HL-60/S4 treated with retinoic acid at 250 ng/mL for 4 days and 3 days (cell line): ENCODE results near the gene FBLIM1.

Experiments
- in situ Hi-C: fragments of 300-500 bp; cut with MboI; formaldehyde crosslinking; loops from 2 replicates; pipeline ENCODE4 v1.7.0; 2022; ENCODE audit warnings: low sequenced_read_pairs

The FBLIM1 gene

DNA sequence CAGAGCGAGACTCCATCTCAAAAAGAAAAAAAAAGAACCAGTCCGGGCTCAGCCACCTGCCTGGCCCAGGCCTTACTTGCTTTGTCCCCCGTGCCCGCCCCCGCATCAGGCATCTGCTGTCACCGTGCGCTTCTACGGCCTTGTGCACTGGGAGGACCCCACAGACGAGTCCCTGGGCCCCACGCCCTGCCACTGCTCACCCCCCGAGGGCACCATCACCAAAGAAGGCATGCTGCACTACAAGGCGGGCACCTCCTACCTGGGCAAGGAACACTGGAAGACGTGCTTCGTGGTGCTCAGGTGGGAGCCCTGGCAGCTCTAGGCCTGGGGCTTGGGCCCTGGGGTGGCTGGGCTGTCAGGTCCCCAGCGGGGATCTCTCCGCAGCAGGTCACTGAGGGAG, 28.2 kb upstream of the FBLIM1 start:
- in situ Hi-C loops: no loop called here

DNA sequence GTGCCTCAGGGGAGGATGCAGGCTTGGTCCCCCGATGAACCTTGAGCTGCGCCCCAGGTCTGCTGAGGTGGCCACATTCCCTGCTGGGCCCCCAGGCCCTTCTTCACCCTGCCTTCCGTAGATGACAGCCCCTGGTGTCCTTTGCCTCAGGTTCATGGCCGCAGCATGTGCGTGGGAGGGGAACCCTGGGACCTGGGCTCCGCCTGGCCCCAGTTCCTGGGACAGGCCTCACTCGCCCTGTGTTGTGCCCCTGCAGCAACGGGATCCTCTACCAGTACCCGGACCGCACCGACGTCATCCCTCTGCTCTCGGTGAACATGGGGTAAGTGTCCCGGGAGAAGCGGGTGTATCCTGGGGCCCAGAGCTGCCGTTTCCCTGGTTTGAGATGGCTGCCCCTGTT, 27.7 kb upstream of the FBLIM1 start:
- in situ Hi-C loops: no loop called here

DNA sequence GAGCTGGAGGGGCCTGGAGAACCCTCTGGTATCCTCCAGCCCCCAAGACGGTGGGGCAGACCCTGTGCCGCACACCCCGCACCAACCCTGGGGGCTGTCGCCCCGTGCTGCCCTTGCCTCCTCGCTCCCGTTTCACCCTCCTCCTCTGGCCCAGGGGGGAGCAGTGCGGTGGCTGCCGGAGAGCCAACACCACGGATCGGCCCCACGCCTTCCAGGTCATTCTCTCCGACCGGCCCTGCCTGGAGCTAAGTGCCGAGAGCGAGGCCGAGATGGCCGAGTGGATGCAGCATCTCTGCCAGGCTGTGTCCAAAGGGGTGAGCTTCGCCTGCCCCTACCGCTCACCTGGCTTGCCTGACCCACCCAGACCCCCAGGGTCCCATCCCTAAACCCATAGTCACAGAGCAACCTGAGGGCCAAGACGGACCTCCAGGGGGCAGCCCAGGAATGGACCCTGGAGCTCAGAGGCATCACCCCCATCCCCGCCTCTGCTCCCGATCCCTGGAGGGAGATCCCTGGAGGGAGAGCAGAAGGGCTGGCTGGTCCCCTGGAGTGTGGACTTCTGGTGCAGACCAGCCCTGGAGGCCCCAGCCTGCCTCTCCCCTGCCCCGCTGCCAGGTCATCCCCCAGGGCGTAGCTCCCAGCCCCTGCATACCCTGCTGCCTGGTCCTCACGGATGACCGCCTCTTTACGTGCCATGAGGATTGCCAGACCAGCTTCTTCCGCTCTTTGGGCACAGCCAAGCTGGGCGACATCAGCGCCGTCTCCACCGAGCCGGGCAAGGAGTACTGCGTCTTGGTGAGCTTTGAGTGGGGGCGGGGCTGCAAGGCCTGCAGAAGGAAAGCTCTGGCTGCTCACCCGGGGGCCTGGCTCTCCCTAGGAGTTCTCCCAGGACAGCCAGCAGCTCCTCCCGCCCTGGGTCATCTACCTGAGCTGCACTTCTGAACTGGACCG, 26.6 kb upstream of the FBLIM1 start:
- in situ Hi-C loops: no loop called here

DNA sequence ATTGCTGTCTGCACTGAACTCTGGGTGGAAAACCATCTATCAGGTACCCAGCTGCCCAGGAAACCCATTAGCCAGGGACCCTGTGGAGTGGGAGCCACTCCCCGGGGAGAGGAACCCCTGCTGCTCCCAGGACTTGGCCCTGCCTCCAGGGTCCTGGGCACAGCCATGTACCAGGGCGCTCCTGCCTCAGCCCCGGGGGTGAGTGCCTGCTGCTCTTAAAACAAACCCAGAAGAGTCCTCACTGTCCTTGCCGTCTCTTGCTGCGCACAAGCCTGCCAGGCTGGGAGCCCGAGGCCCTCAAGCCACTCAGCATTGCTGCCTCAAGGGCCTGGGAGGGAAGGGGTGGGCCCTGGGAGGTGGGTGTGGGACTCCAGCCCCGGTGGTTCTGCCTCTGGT, 25.9 kb upstream of the FBLIM1 start:
- in situ Hi-C loops: no loop called here

DNA sequence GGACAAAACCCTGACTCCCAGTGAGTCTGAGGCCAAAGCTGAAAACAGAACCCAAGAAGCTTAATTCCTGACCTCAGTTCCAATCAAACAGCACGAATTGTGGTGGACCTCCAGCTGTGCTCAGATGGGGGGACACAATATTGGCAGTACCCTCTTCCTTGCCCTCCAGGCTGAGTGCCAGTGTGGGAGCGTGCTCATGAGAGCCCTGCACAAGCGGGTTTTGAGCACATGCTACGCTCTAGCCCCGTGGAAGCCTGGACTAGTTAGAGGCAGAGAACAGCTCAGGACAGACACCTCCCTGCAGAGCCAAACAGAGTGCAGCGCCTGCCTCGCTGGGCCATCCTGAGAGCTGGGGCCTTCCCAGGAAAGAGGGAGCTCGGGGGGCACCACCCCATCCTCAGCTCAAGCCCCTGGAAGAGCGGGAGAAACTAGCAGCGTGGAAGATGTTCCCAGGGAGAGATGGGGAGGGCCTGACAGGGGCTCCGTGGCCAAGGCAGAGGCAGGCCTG, 25.3 kb upstream of the FBLIM1 start:
- in situ Hi-C loops: no loop called here

DNA sequence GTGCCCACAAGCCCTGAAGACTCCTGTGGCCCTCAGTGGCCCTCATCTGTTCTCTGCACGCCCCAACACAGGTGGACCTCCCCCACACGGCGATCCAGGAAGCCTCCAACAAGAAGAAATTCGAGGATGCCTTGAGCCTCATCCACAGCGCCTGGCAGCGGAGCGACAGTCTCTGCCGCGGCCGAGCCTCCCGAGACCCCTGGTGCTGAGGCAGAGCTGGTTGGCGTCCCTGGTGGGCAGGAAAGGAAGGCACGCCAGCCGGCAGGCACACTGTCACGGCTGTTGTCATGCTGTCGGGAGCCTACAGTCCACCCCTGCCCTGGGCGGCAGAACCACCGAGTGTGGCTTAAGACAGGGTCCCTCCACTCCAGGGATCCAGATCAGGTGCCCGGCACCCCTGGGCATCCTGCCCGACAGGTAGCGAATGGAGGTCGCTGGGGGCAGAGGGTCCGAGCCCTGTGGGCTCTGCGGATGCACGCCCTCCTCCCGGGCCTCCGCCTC, 24.8 kb upstream of the FBLIM1 start:
- in situ Hi-C loops: no loop called here

DNA sequence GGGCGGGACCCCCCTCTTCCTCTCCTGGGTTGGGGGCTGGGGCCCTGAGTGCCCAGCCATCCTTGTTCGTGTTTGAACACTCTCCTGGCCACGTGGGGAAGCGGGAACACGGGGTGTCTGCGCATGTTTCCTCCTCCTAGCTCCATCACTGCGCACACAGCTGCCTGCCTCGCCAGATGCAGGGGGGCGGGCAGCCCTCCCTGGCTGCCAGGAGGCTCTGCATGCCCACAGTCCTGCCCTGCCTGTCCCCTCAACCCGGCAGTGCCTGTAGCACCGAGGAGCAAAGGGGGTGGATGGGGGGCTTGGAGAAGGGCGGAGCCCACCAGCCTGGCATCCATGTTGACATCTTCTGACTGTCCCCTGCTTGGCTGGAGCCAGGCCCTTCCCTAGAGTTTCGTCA, 24.3 kb upstream of the FBLIM1 start:
- in situ Hi-C loops: no loop called here

DNA sequence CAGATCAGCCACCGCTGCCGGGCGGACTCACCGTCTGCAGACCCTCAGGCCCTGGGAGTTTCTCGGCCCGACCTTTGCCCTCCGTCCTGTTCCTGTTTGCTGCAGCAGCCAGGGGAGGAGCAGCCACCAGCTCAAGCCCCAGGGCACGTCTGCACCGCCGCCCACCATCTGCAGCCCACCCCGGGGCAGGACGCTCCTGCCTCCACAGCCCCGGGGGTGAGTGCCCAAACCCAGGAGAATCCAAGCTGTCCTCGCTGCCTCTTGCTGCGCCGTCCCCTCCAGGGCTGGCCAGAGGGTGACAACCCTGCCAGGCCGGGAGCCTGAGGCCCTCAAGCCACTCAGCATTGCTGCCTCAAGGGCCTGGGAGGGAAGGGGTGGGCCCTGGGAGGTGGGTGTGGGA, 23.7 kb upstream of the FBLIM1 start:
- in situ Hi-C loops: no loop called here

DNA sequence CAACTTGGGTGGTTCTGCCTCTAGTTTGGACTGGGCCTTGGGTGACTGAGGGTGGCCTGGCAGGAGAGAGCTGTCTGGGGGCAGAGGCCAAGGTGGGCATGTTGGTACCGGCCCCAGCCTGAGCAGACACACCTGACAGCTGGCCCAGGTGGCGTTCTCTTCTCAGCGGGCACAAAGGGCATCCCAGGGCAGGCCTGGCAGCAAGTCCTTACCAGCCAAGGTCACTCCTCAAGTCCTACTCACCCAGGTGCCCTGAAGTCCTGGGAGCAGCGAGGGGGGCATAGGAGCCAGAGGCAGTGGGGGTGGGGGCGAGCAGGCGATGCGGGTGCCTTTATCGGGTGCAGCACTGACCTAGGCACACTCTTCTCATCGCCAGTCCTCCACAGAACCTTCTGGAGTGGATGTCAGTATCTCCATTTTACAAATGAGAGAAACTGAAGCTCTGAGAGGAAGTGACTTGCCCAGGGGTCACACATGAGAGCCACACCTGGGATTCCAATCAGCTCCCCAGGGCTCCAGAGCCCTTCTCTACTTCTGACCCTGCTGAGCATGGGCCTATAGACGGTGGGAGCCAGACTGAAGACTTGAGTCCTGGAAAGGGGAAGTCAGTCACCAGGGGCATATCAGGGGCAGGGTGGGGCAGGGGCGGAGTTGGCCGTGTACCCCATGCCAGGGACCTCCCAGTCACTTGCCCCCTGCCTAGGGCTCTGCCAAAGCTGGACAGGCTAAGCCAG, 23.1 kb upstream of the FBLIM1 start:
- in situ Hi-C loops: no loop called here

DNA sequence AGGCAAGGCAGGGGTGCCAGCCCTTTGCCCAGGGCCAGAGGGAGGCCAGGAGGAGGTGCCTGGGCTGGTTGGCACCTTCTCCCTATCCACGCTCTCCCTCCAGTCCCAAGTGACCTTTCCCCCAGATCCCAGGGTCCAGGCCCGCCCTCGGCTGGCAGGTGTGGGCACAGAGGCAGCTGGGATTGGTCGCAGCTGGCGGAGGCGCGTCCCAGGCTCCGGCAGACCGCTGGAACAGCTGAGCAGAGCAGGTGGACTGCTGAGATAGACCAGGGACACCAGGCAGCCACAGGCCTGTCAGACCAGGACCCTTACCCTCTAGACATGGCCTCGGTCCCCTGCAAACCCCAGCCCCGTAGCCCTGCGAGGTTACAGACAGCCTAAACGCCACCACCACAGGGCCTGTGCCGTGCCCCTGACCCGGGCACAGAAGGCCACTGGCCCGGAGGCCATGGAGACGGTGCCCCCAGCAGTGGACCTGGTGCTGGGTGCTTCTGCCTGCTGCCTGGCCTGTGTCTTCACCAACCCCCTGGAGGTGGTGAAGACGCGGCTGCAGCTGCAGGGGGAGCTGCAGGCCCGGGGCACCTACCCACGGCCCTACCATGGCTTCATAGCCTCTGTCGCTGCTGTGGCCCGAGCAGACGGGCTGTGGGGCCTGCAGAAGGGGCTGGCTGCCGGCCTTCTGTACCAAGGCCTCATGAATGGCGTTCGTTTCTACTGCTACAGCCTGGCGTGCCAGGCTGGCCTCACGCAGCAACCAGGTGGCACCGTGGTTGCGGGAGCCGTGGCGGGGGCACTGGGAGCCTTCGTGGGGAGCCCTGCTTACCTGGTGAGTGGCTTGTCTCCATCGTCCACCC, 22.3 kb upstream of the FBLIM1 start, which contains the start of gene SLC25A34:
Gene SLC25A34, plus strand, starts transcription at position 221 of the 854 bp plus-strand sequence. Its CDS starts 228 bp downstream, at position 449.
- in situ Hi-C loops: no loop called here

DNA sequence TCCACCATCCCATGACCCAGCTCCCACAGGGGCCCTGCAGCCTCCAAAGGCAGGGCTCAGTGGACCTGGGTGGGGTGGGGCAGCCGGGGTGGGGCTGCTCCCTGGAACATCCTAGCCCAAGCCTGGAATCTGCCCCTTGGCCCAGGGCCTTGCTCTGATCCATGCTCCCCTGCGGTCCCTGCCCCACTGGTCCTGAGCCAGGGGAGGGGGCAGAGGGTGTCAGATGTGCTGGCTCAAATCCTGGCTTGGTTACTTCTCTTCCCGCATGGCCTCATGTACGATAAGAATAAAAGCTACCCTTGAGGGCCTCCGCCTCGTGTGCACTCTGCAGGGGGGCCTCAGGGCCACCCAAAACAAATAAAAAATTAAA, 21.7 kb upstream of the FBLIM1 start:
- in situ Hi-C loops: no loop called here

DNA sequence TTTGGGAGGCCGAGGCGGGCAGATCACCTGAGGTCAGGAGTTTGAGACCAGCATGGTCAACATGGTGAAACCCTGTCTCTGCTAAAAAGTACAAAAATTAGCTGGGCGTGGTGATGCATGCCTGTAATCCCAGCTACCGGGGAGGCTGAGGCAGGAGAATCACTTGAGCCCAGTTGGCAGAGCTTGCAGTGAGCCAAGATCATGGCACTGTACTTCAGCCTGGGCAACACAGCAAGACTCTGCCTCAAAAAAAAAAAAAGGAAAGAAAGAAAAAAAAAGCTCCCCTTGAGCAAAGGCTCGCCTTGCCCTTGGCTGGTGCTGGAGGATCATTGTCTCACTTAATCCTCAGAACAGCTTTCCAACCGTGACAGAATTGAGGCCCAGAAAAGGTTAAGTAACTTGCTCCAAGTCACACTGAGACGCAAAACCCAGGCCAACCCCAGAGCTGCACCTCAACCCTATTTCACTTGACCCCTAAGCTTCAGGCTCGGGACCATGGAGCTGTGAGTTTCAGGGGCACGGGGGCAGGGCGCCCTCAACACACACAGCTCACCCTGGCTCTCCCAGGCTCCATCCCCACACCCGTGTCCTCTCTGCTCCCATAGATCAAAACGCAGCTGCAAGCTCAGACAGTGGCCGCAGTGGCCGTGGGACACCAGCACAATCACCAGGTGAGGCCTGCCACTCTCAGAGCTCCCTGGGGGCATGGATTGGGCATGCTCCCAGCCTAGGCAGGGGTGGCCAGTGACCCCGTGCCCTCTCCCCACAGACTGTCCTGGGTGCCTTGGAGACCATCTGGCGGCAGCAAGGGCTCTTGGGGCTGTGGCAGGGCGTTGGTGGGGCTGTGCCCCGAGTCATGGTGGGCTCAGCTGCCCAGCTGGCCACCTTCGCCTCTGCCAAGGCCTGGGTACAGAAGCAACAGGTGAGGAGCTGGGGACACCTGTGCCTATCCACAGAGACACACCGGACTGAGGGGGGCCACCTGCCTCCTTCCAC, 21.0 kb upstream of the FBLIM1 start:
- in situ Hi-C loops: no loop called here

DNA sequence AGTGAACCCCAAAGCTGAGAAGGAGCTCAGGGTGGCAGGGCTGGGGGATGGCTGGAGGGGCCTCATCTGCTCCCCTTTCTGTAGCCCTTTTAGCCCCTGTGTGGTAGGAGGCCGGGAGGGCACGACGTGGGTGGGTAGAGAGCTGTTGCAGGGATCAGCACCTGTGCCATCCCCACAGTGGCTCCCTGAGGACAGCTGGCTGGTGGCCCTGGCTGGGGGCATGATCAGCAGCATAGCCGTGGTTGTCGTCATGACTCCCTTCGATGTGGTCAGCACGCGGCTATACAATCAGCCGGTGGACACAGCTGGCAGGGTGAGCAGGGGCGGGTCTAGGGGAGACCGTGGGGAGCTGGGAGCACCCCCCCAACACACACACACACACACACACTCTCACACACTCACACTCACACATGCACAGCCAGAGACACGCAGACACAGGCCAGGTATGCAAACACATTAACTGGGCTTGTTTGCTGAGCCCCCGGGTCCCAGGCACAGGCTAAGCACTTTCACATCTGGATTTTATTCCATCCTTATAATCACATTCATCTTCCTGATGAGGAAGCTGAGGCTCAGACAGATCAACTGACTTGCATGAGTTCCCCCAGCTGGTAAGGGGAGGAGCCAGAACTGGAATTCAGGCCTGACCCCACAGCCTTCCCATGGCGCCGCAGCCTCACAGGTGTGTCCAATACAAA, 20.0 kb upstream of the FBLIM1 start:
- in situ Hi-C loops: no loop called here

DNA sequence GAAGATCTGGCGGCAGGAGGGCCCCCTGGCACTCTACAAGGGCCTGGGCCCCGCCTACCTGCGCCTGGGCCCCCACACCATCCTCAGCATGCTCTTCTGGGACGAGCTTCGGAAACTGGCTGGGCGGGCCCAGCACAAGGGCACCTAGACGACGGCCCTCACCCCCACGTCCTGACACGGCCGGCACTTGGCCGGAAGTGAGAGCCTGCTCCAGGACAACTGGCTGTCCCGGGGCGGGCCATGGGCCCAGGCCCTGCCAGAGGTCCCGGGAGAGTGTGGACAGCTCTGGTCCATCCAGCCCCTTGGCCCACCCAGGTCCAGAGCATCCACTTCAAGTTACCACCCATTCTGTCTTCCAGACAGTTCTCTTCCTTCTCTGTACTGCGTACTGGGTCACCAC, 19.3 kb upstream of the FBLIM1 start:
- in situ Hi-C loops: no loop called here

DNA sequence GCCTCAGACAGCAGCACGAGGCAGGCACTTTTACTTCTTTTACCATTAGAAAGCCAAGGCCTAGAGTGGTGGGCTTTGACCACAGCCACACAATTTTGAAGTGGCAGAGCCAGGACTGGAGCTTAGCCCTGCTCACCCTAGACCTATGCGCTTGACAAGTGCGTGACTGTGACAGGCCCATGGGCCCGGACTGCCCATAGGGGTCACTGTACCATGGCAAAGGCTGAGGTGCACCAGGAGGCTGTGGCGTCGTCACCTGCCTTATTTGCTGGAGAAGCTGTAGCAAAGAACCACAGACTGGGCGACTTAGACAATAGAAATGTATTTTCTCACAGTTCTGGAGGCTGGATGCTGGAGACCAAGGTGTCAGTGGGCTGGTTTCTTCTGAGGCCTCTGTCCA, 18.9 kb upstream of the FBLIM1 start:
- in situ Hi-C loops: no loop called here

DNA sequence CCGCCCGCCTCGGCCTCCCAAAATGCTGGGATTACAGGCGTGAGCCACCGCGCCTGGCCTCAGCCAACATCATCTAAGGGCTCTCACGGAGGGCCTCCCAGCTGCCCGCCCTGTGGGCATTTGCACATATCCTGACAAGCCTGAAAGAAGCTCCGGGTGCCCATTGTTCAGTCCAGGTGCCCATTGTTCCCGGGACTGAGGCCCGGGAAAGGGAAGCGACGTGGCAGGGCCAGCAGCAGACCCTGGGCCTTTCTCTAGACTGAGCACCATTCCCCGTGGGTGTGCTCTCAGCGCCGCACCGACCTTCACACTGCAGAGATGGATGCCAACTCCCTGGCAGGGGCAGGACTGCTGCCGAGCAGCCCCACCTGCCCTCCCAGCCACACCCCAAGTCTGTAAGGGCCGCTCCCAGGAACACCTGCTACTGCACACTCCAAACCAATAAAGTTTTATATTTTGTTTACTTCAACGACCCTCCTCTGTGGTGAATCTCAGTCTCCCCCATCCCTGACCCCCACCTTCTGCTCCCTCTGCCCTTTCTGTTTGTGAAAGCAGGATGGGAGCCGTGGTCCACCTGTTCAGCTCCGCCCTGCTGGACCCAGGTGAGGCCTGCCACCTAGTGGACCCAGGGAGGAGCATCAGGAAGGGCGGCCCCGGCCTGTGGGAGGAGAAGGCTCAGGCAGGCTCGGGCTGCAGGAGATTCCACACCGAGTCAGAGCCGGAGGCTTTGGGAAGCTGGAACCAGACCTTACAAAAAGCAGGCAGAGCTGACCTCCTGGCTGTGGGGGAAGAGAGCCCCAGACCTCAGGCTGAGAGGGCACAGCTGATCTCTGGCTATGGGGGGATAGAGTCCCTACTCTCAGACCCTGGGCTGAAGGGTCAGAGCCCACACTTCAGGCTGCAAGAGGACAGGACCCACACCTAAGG, 17.4 kb upstream of the FBLIM1 start:
- in situ Hi-C loops: no loop called here

DNA sequence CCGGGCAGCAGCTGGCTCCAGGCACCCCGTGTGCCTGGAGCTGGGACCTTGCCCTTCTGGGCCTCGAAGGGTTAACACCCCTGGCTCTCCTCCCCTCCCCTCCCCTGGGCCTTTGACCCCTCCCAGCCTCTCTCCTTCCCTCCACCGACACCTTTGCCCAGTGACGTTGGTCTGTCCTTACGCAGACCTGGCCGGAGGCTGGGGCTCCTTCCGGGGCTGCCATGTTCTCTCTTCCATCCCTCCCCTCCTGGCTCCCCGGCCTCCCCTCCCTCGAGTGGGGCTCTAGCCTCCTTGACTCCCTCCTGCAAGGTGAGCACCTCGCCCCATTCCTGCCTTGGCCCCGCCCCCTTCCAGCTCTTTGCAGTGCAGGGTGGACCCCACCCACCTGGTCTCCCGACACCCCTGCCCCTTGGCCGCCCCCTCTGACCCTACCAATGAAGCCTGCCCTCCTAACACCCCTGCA, 16.2 kb upstream of the FBLIM1 start, which contains the start of gene TMEM82:
Gene TMEM82, plus strand, starts transcription at position 161 of the 463 bp plus-strand sequence. Its CDS starts 61 bp downstream, at position 222.
- in situ Hi-C loops: no loop called here
